DND-41 (cell line): ENCODE data around the gene PLS3.

Source experiments
- ATAC-seq: fragments of 200-7000 bp; cut with Tn5 transposase; 3 replicates; pipeline ENCODE4 v1.9.1; 2021; ENCODE audit warnings: low read depth; ENCODE audit not compliant: insufficient read depth
- DNase-seq: peaks from one replicate; pipeline ENCODE4 v3.0.0-alpha.2; 2020
- H2AFZ ChIP-seq: 2 replicates; pipeline ENCODE4 v1.6.0; 2012; ENCODE audit warnings: low read depth, low read length
- H3K27ac ChIP-seq: 2 replicates; pipeline ENCODE4 v1.5.1; 2012; ENCODE audit warnings: low read length, inconsistent platforms
- H3K27me3 ChIP-seq: fragments of 200-600 bp; sonication (generic); 2 replicates; pipeline ENCODE4 v1.6.0; 2012; ENCODE audit warnings: low read length, mild to moderate bottlenecking, inconsistent platforms; ENCODE audit not compliant: insufficient read depth, poor library complexity
- H3K36me3 ChIP-seq: 2 replicates; pipeline ENCODE4 v1.5.1; 2012; ENCODE audit warnings: low read length, inconsistent platforms; ENCODE audit not compliant: insufficient read depth
- H3K4me1 ChIP-seq: 2 replicates; pipeline ENCODE4 v1.5.1; 2012; ENCODE audit warnings: mild to moderate bottlenecking, low read length; ENCODE audit not compliant: insufficient read depth
- H3K4me2 ChIP-seq: 2 replicates; pipeline ENCODE4 v1.6.0; 2012; ENCODE audit warnings: mild to moderate bottlenecking, moderate library complexity, low read length, inconsistent platforms; ENCODE audit not compliant: insufficient read depth
- H3K4me3 ChIP-seq, 2 experiments: fragments of 200-600 bp in 1 of 2; shearing (Covaris generic) in 1 of 2; 2 replicates each; pipeline ENCODE4 v1.5.1; 2012 to 2016; ENCODE audit warnings: inconsistent platforms in 2 of 2, low read length in 2 of 2, mild to moderate bottlenecking in 2 of 2, low read depth in 1 of 2, moderate library complexity in 1 of 2
- H3K79me2 ChIP-seq: 2 replicates; pipeline ENCODE4 v1.6.0; 2012; ENCODE audit warnings: low read length, inconsistent platforms; ENCODE audit not compliant: insufficient read depth
- H3K9ac ChIP-seq: 2 replicates; pipeline ENCODE4 v1.6.0; 2012; ENCODE audit warnings: low read depth, mild to moderate bottlenecking, inconsistent platforms, low read length, moderate library complexity
- H3K9me3 ChIP-seq: 2 replicates; pipeline ENCODE4 v1.5.1; 2012; ENCODE audit warnings: low read length, moderate library complexity, mild to moderate bottlenecking, inconsistent platforms; ENCODE audit not compliant: insufficient read depth, severe bottlenecking
- H4K20me1 ChIP-seq: 2 replicates; pipeline ENCODE4 v1.6.0; 2012; ENCODE audit warnings: low read length; ENCODE audit not compliant: insufficient read depth
- EZH2 ChIP-seq: IDR thresholded peaks from 3 replicates; pipeline ENCODE4 v1.6.1; 2012; ENCODE audit warnings: borderline replicate concordance, low read depth, mild to moderate bottlenecking, moderate library complexity, low read length, inconsistent platforms; ENCODE audit not compliant: severe bottlenecking
- TF ChIP-seq, protein P1 (sequence below): IDR thresholded peaks from 2 replicates; pipeline ENCODE4 v1.5.1; 2012; ENCODE audit warnings: borderline replicate concordance, low read length, moderate library complexity, mild to moderate bottlenecking; ENCODE audit not compliant: poor library complexity, severe bottlenecking; ENCODE audit errors: extremely low read depth

Gene PLS3

DNA sequence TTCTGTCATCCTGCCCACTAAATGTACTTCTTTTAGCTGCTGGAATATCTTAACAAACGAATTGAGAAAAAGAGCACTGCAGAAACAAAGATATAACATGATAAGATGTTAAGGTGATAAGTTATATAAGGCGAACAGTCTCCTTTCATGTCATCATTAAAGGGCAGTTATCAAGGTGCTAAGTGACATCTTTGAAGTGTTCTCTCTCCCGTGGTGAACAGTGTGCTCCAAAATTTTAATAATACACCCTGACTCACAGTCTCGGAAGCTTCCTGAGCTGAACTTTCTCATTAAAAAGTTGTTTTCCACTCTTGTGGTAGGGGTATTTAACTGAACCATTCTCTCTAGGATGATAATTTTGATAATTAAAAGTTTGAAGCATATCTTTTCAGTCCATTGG lies 61.6 kb downstream of the PLS3 start:
- Histone ChIP-seq H3K27me3 (no peaks in the 10 kb centered on the region), H3K79me2 (no peaks in the 10 kb centered on the region), H3K9me3 (no peaks in the 10 kb centered on the region), H3K4me2 (no peak overlapping the region), H3K4me1 (no peaks in the 10 kb centered on the region), H2AFZ (no peak overlapping the region), H3K4me3 (no peak overlapping the region), H3K36me3 (no peaks in the 10 kb centered on the region), H3K27ac (no peak overlapping the region), H3K9ac (no peak overlapping the region), H4K20me1 (no peaks in the 10 kb centered on the region)
- no peak for ATAC-seq
- no peak for DNase-seq
- TF ChIP-seq EZH2 = no peak

DNA sequence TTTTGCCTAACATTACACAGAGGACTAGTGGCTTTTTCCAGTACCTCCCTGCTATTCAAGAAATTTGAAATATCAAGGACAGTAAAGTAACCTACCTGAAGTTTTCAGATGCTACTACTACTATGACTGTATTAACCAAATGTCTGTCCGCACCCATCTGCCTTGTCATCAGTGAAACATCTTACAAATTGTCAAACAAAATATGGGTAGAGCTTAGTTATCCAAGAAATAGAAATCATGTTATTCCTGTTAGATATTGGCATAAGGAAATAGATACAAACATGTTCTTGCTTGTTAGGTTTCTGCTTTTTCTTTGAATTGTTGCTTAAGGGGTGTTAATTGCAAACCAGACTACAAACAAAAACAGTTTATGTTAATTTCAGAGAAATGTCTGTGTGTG lies 63.9 kb downstream of the PLS3 start:
- Histone ChIP-seq H3K4me2 (no peak overlapping the region), H4K20me1 (no peaks in the 10 kb centered on the region), H3K4me3 (no peak overlapping the region), H2AFZ (no peak overlapping the region), H3K79me2 (no peaks in the 10 kb centered on the region), H3K36me3 (no peaks in the 10 kb centered on the region), H3K9me3 (no peaks in the 10 kb centered on the region), H3K4me1 (no peaks in the 10 kb centered on the region), H3K9ac (no peak overlapping the region), H3K27ac (no peak overlapping the region), H3K27me3 (no peaks in the 10 kb centered on the region)
- TF ChIP-seq, protein P1, sequence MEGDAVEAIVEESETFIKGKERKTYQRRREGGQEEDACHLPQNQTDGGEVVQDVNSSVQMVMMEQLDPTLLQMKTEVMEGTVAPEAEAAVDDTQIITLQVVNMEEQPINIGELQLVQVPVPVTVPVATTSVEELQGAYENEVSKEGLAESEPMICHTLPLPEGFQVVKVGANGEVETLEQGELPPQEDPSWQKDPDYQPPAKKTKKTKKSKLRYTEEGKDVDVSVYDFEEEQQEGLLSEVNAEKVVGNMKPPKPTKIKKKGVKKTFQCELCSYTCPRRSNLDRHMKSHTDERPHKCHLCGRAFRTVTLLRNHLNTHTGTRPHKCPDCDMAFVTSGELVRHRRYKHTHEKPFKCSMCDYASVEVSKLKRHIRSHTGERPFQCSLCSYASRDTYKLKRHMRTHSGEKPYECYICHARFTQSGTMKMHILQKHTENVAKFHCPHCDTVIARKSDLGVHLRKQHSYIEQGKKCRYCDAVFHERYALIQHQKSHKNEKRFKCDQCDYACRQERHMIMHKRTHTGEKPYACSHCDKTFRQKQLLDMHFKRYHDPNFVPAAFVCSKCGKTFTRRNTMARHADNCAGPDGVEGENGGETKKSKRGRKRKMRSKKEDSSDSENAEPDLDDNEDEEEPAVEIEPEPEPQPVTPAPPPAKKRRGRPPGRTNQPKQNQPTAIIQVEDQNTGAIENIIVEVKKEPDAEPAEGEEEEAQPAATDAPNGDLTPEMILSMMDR = no peak
- no peak for TF ChIP-seq EZH2
- ATAC-seq = no peak
- DNase-seq = no peak

DNA sequence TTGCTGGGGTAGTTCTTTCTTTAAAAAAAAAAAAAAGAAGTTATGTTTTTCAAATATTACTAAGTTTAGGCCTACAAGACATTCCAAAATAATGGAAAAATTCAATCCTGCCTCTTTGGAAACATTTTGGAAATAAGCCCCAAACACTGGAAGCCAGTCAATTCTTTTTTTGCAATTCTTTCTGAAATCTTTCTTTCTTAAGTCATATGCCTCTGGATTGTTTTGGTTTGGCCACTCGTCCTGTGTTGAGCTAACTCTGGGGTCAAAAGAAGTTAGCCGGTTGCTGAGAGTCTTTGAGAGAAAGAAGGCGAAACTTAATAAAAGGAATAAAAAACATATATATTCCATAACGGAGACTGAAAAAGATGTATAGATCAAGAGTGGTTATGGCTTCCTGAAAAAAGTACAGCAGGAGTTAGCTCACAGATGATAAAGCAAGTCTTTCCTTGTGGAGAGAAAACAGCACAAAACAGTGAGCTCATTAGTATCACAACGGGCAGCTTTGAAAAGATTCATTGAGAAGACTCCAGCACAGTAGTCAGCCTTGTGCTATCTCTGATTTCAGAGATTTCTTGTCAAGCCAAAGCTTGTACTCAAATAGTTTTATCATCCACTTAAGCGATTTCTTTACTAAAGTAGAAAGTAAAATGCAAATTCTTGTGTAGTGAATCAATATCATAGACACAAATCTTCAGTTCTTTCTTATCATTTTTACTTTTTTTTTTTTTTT lies 64.8 kb downstream of the PLS3 start:
- no peaks in the 10 kb centered on the region for H3K4me1 ChIP-seq
- no peak for DNase-seq
- H3K27me3 ChIP-seq = no peaks in the 10 kb centered on the region
- H3K79me2 ChIP-seq = no peaks in the 10 kb centered on the region
- H3K9ac ChIP-seq = no peak overlapping the region
- H2AFZ ChIP-seq = no peak overlapping the region
- H3K9me3 ChIP-seq = no peaks in the 10 kb centered on the region
- no peak overlapping the region for H3K27ac ChIP-seq
- H3K4me3 ChIP-seq = no peak overlapping the region
- no peak for ATAC-seq
- H3K4me2 ChIP-seq = no peak overlapping the region
- H3K36me3 ChIP-seq = no peaks in the 10 kb centered on the region
- no peak for TF ChIP-seq EZH2
- TF ChIP-seq, protein P1 = no peak
- H4K20me1 ChIP-seq = no peaks in the 10 kb centered on the region

GRCh38 chrX:115630204-115630603 lies 69.2 kb downstream of the PLS3 start:
- Histone ChIP-seq H2AFZ (no peak overlapping the region), H3K79me2 (no peaks in the 10 kb centered on the region), H3K4me2 (no peak overlapping the region), H3K4me1 (no peaks in the 10 kb centered on the region), H3K9ac (no peak overlapping the region), H3K27me3 (no peaks in the 10 kb centered on the region), H3K9me3 (no peaks in the 10 kb centered on the region), H3K27ac (no peak overlapping the region), H3K4me3 (no peak overlapping the region), H3K36me3 (no peaks in the 10 kb centered on the region), H4K20me1 (no peaks in the 10 kb centered on the region)
- no peak for DNase-seq
- no peak for ATAC-seq
- TF ChIP-seq, protein P1 = no peak
- no peak for TF ChIP-seq EZH2
